ENCODE results near the gene SLC30A5. TPM values are rescaled to one million over a fixed set of nuclear protein-coding genes. Genes with fewer than 3 reads are reported as not detected.

The SLC30A5 gene
- total and polyA plus RNA-seq, 9 of the 15 experiments (the other 6 are each of a cell fraction or from before 2014, with no cell fraction given), result 22.9 to 86.8 (median 62.5) TPM

- in situ Hi-C loops (cut with MboI), result no loop called here
- H3K79me2 ChIP-seq (ENCODE audit: control insufficient read depth, insufficient read depth, low read length), result peaks cover 54% of the 10 kb centered on the region
- no peak overlapping the region for H3K9ac ChIP-seq (ENCODE audit: insufficient read depth in 1 of 2, low read depth in 2 of 2, low read length in 2 of 2)
- H3K36me3 ChIP-seq (ENCODE audit: control insufficient read depth, insufficient read depth, low read length), result peaks cover 75% of the 10 kb centered on the region
- CTCF ChIA-PET (ENCODE audit: low intra/inter-chr PET ratio), result interaction anchor here (0.6 kb wide), 1 partner anchor 8 kb away, joined by 5 read pairs; no protein-coding TSS in a partner anchor
- POLR2A ChIA-PET, result no interaction called here
- peaks cover 4 to 8% of the 10 kb centered on the region in 2 experiments; a peak in 4 of 5 replicates for H3K4me1 ChIP-seq (replicated peaks in 1 of 2; ENCODE audit: control insufficient read depth in 2 of 2, insufficient read depth in 2 of 2, low read length in 2 of 2)
- H3K9me1 ChIP-seq (ENCODE audit: control insufficient read depth, insufficient read depth, low read length), result no peaks in the 10 kb centered on the region
- no peaks in the 10 kb centered on the region for H3K9me3 ChIP-seq (replicated peaks; ENCODE audit: control insufficient read depth, insufficient read depth, low read depth, low read length)
- ATAC-seq (no peak), FAIRE-seq (no peak), DNase-seq (ENCODE audit: extremely low read depth in 1 of 4, low spot score in 3 of 4) (no peak)
- no TSS peak for BruUV-seq (replicated peaks)
- whole genome bisulfite sequencing (ENCODE audit: insufficient coverage, low coverage, missing lambda C conversion rate), result 100% methylated on average over 1 of the region's 1 CpG
- no peak overlapping the region for H2AFZ ChIP-seq (ENCODE audit: low read depth, low read length)
- no peaks in the 10 kb centered on the region for H4K20me1 ChIP-seq (replicated peaks; ENCODE audit: control insufficient read depth, insufficient read depth, low read length)
- TF ChIP-seq CEBPG (CRISPR knock-in tag; IDR thresholded peaks at IDR 0.05) (no peak), CEBPG (tag; conservative IDR thresholded peaks at IDR 0.05 in 1 of 2, IDR thresholded peaks at IDR 0.05 in 1 of 2) (peak in 1 of 2 experiments; percentile 12; a peak in 1 of 4 replicates), ETS2 (tag; IDR thresholded peaks at IDR 0.05; ENCODE audit: borderline replicate concordance, poor library complexity, severe bottlenecking) (no peak), DACH1 (IDR thresholded peaks at IDR 0.05; ENCODE audit: partially characterized antibody) (no peak), HMG20A (CRISPR knock-in tag; conservative IDR thresholded peaks at IDR 0.05) (no peak), CEBPB (tag; IDR thresholded peaks at IDR 0.05) (peak; percentile 46; the same call in 1 of the 2 replicates), LCOR (CRISPR knock-in tag; IDR thresholded peaks at IDR 0.05) (no peak), ELF2 (CRISPR knock-in tag; IDR thresholded peaks at IDR 0.05) (no peak), ELK3 (CRISPR knock-in tag; IDR thresholded peaks at IDR 0.05) (no peak), RFX5 (IDR thresholded peaks at IDR 0.05; ENCODE audit: low read depth, low read length) (no peak), HNRNPL (IDR thresholded peaks at IDR 0.05; ENCODE audit: low read depth, low read length) (no peak), ADNP (tag; IDR thresholded peaks at IDR 0.05) (no peak)
- TF ChIP-seq, protein P1, sequence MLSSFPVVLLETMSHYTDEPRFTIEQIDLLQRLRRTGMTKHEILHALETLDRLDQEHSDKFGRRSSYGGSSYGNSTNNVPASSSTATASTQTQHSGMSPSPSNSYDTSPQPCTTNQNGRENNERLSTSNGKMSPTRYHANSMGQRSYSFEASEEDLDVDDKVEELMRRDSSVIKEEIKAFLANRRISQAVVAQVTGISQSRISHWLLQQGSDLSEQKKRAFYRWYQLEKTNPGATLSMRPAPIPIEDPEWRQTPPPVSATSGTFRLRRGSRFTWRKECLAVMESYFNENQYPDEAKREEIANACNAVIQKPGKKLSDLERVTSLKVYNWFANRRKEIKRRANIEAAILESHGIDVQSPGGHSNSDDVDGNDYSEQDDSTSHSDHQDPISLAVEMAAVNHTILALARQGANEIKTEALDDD (IDR thresholded peaks at IDR 0.05), result no peak
- TF ChIP-seq, protein P2, sequence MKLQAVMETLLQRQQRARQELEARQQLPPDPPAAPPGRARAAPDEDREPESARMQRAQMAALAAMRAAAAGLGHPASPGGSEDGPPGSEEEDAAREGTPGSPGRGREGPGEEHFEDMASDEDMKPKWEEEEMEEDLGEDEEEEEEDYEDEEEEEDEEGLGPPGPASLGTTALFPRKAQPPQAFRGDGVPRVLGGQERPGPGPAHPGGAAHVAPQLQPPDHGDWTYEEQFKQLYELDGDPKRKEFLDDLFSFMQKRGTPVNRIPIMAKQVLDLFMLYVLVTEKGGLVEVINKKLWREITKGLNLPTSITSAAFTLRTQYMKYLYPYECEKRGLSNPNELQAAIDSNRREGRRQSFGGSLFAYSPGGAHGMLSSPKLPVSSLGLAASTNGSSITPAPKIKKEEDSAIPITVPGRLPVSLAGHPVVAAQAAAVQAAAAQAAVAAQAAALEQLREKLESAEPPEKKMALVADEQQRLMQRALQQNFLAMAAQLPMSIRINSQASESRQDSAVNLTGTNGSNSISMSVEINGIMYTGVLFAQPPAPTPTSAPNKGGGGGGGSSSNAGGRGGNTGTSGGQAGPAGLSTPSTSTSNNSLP (IDR thresholded peaks at IDR 0.05; ENCODE audit: borderline replicate concordance, low read depth, low read length), result no peak
- intact Hi-C loops (cut with micrococcal nuclease), result no loop called here
- no peak overlapping the region for H3K4me2 ChIP-seq (ENCODE audit: insufficient read depth, low read length)
- H3K4me3 ChIP-seq, result no peak overlapping the region
- H3K27ac ChIP-seq (ENCODE audit: extremely low read depth, low read depth, low read length), result no peak overlapping the region
- no peaks in the 10 kb centered on the region for H3K27me3 ChIP-seq (ENCODE audit: control insufficient read depth in 2 of 2, insufficient read depth in 2 of 2, low read length in 2 of 2)
These were observed 76.7 kb downstream of the SLC30A5 start for GRCh38 chr5:69170495-69170894.
